Peyer's patch (tissue), 4 donors: ENCODE results near the gene CYP2C9. TPM values are rescaled to one million over a fixed set of nuclear protein-coding genes. Genes with fewer than 3 reads are reported as not detected.

Experiments
- DNase-seq, 3 donors: peaks; one replicate each; pipeline ENCODE4 v3.0.0-alpha.2; 2017 to 2019
- H3K27ac ChIP-seq, 4 donors: fragments of 200-600 bp; sonication (generic); one replicate each; pipeline ENCODE4 v1.5.1; 2016 to 2019
- H3K27me3 ChIP-seq, 2 donors: fragments of 200-600 bp; sonication (generic); one replicate each; pipeline ENCODE4 v1.5.1; 2019
- H3K36me3 ChIP-seq, 3 donors: fragments of 200-600 bp; sonication (generic); one replicate each; pipeline ENCODE4 v1.5.1; 2016 to 2019
- H3K4me1 ChIP-seq, 4 donors: fragments of 200-600 bp; sonication (generic); one replicate each; pipeline ENCODE4 v1.5.1; 2016 to 2019
- H3K4me3 ChIP-seq, 4 donors: fragments of 200-600 bp; sonication (generic); 1 replicate in 3 of 4; 2 replicates in 1 of 4; pipeline ENCODE4 v1.5.1; 2016 to 2019; ENCODE audit warnings: mild to moderate bottlenecking in 1 of 4
- H3K9me3 ChIP-seq, 4 donors: fragments of 200-600 bp; sonication (generic); one replicate each; pipeline ENCODE4 v1.5.1; 2016 to 2019; ENCODE audit warnings: mild to moderate bottlenecking in 1 of 4
- POLR2A ChIP-seq, 2 donors: fragments of 450-650 bp; IDR thresholded peaks; one replicate each; pipeline ENCODE4 v1.5.1; 2017; ENCODE audit warnings: antibody characterized with exemption in 2 of 2, mild to moderate bottlenecking in 2 of 2, moderate library complexity in 2 of 2
- total RNA-seq, 4 donors: library from RNA; depleted of rRNA; stranded (reverse); fragments of >200 nt; gene quantifications; one replicate each; pipeline ENCODE4 v1.1.0, GENCODE V29; 2016
- TF ChIP-seq, protein P1 (sequence below), 6 experiments: fragments of 450-650 bp in 4 of 6; fragments of 200-600 bp in 2 of 6; sonication (generic) in 1 of 6; IDR thresholded peaks; one replicate each; pipeline ENCODE4 v1.5.1; 2017 to 2019; ENCODE audit warnings: antibody characterized with exemption in 6 of 6, mild to moderate bottlenecking in 3 of 6, moderate library complexity in 1 of 6

CYP2C9 gene
- total RNA-seq, 4 donors from 2014 or later = 32.2 to 519 (median 288) TPM

DNA sequence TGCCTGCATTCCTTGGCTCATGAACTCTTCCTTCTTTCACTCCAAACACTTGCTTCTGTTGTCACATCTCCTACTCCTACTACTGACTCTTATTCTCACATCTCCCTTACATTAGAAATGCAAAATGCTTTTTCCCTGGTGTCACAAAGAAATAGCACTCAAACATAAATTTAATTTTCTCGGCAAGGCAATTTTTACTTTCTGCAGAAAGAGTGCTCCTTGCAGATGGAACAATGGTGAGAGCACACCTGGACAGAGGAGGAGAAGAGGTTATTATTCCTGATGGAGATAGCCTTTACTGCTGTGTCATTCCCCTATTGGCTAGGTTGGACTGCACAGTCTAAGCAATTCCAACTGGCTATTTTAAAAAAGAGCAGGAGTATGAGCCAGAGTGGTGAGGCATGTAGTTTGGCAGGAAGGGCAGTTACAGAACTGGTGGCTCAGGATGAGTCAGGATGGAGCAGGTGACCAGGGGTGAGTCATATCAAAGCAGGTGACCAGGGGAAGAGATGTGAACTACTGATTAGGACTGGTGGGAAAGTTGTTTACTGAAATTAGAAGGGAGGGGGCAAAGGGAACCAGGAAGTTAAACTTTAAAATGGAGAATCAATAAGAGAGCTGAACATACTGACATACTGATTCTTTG is 52.9 kb downstream of the CYP2C9 start:
- TF ChIP-seq, protein P1, sequence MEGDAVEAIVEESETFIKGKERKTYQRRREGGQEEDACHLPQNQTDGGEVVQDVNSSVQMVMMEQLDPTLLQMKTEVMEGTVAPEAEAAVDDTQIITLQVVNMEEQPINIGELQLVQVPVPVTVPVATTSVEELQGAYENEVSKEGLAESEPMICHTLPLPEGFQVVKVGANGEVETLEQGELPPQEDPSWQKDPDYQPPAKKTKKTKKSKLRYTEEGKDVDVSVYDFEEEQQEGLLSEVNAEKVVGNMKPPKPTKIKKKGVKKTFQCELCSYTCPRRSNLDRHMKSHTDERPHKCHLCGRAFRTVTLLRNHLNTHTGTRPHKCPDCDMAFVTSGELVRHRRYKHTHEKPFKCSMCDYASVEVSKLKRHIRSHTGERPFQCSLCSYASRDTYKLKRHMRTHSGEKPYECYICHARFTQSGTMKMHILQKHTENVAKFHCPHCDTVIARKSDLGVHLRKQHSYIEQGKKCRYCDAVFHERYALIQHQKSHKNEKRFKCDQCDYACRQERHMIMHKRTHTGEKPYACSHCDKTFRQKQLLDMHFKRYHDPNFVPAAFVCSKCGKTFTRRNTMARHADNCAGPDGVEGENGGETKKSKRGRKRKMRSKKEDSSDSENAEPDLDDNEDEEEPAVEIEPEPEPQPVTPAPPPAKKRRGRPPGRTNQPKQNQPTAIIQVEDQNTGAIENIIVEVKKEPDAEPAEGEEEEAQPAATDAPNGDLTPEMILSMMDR (IDR thresholded peaks at IDR 0.05) = no peak
- no peak for TF ChIP-seq POLR2A (IDR thresholded peaks at IDR 0.05)
- H3K27ac ChIP-seq = no peak overlapping the region
- no peaks in the 10 kb centered on the region for H3K27me3 ChIP-seq
- no peak for DNase-seq
- H3K36me3 ChIP-seq = no peaks in the 10 kb centered on the region
- H3K4me3 ChIP-seq = no peak overlapping the region
- H3K4me1 ChIP-seq = no peaks in the 10 kb centered on the region
- H3K9me3 ChIP-seq = peaks cover 0 to 8% (median 2%) of the 10 kb centered on the region in 4 donors

DNA sequence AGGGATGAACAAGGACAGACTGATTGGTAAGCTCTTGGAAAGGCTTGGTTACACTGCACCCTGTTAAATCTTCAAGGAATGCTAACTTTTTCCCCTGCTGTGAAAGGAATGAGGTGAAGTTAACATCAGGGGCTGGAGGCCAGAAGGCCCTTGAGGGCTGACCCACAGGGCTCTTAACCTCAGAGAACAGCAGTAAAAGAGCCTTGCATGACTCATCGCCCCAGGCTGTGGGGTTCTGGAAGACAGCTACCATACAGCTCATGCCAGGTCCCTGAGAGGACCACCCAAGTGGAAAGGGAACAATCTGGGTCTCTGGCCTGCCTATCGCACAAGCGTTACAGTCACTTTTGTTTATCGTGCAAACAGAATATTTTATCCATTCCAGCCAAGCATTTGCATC is 54.4 kb downstream of the CYP2C9 start:
- H3K36me3 ChIP-seq = no peaks in the 10 kb centered on the region
- H3K27me3 ChIP-seq = no peaks in the 10 kb centered on the region
- H3K4me3 ChIP-seq = no peak overlapping the region
- H3K4me1 ChIP-seq = no peaks in the 10 kb centered on the region
- H3K27ac ChIP-seq = no peak overlapping the region
- TF ChIP-seq, protein P1 (IDR thresholded peaks at IDR 0.05) = no peak
- TF ChIP-seq POLR2A (IDR thresholded peaks at IDR 0.05) = no peak
- no peak for DNase-seq
- peaks cover 0 to 8% (median 2%) of the 10 kb centered on the region in 4 donors for H3K9me3 ChIP-seq

DNA sequence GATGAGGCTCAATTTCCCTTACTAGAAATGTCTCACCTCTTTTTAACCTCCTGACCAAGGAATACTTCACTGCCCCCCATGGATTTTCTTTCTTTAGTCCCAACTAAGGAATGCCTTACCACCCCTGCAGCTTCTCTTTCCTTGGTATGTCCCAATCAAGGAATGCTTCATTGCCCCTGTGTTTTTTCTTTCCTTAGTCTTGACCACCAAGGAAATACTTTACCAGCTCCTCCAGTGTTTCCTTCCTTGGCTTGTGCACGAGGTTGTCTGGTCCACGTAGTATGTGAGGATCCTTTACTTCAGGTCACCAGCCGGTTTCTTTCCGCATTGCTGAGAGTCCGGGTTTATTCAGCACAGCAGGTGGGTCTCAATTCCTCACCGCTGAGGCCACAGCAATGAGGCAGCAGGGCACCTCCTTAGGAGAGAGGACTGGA is 59.3 kb downstream of the CYP2C9 start:
- Histone ChIP-seq H3K9me3 (no peaks in the 10 kb centered on the region), H3K27me3 (no peaks in the 10 kb centered on the region), H3K36me3 (no peaks in the 10 kb centered on the region), H3K4me3 (no peak overlapping the region), H3K27ac (no peak overlapping the region), H3K4me1 (no peaks in the 10 kb centered on the region)
- TF ChIP-seq, protein P1 (IDR thresholded peaks at IDR 0.05) = no peak
- TF ChIP-seq POLR2A (IDR thresholded peaks at IDR 0.05) = no peak
- DNase-seq = no peak

DNA sequence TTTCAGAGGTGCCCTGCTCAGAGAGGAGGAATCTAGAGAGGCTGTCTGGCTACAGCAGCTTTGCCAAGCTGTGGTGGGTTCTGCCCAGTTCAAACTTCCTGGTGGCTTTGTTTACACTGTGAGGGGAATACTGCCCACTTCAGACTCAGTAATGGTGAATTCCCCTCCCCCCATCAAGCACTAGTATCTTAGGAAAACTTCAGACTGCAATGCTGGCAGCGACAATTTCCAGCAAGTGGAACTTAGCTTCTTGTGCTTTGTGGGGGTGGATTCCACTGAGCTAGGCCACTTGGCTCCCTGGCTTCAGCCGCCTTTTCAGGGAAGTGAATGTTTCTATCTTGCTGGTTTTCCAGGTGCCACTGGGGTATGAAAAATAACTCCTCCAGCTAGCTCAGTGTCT is 88.0 kb downstream of the CYP2C9 start:
- no peak overlapping the region for H3K4me3 ChIP-seq
- H3K27ac ChIP-seq = no peak overlapping the region
- no peak for DNase-seq
- no peaks in the 10 kb centered on the region for H3K36me3 ChIP-seq
- no peaks in the 10 kb centered on the region for H3K4me1 ChIP-seq
- no peaks in the 10 kb centered on the region for H3K27me3 ChIP-seq
- no peaks in the 10 kb centered on the region for H3K9me3 ChIP-seq
- TF ChIP-seq, protein P1 (IDR thresholded peaks at IDR 0.05) = no peak
- TF ChIP-seq POLR2A (IDR thresholded peaks at IDR 0.05) = no peak

DNA sequence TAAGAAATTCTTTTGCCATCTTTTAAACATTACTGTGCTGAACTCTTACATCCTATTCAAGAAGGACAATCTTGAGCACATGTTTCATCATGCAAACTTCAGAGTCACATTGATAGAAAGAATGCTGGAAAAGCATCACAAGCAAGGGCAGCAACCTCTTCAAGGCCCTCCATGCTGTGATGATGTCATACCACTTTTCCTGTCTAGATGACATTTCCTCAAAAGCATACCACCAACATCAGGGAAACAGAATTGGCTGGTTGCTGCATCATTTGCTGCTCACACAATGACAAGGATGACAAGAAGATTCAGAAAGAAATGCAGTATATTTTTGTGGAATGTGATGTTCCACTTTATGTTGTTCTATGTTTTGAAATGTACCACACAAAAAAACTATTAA is 93.2 kb downstream of the CYP2C9 start:
- no peaks in the 10 kb centered on the region for H3K4me1 ChIP-seq
- TF ChIP-seq, protein P1 (IDR thresholded peaks at IDR 0.05) = no peak
- TF ChIP-seq POLR2A (IDR thresholded peaks at IDR 0.05) = no peak
- no peaks in the 10 kb centered on the region for H3K9me3 ChIP-seq
- DNase-seq = no peak
- H3K4me3 ChIP-seq = no peak overlapping the region
- no peak overlapping the region for H3K27ac ChIP-seq
- no peaks in the 10 kb centered on the region for H3K27me3 ChIP-seq
- no peaks in the 10 kb centered on the region for H3K36me3 ChIP-seq
